NCI-H2171 treated with DMSO at 0.1 percent for 48 hours (cell line): Measurements from ENCODE around the gene HMG20B.

Source experiments
- DNase-seq: peaks from one replicate; lab custom pipeline; 2025; lab: John Stamatoyannopoulos, UW

Gene HMG20B

DNA sequence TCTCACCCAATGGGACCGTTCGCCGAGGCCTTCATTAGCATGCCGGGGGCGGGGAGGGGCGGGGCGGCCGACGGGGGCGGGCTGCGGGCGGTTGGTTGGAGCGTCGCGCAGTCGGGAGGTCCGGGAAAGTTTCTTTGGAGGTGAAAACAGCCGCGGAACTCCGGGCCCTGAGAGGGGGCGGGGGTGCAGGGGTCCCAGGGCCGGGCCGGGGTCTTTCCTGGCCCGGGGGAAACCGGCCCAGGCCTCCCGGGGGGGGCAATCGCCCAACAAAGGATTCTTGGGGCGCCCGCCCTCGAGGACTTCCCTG lies at the start of gene HMG20B:
Gene HMG20B, plus strand, starts transcription at position 90 of the 307 bp plus-strand sequence. CDS start 366 bp downstream, outside the sequence.
- no peak for DNase-seq

DNA sequence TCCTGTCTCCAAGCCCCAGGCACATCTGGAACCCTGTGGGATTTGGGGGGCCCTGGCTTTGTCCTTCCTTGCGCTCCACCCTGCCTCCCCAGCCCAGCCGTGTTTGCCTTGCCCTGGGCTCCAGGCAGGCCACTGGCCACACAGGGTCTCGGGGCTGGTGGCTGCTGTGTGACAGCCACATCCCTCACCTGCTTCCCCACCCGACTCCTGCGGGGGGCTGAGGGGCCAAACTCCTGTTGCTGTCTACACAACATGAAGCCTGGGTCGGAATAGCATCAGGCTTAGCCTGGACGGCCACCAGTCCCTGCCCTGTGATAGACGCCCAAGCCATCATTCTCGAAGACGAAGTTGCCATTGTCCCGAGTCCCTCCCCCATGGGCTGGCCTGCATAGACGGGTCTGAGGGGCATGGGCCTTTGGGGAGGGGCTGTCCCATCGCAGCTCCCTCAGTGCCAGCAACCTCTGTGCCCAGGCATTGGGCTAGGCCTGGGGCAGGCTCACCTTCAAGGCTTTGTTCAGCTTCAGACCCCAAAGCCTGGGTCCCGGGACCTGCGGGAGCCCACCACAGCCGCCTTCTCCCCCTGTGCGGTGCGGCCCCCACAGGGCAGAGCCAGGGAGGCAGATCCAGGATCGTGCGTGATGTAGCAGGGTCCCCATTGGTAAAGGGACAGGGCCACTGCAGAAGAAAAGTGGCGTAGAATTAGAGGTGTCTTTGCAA lies 49.2 kb upstream of the HMG20B start:
- DNase-seq, result no peak

DNA sequence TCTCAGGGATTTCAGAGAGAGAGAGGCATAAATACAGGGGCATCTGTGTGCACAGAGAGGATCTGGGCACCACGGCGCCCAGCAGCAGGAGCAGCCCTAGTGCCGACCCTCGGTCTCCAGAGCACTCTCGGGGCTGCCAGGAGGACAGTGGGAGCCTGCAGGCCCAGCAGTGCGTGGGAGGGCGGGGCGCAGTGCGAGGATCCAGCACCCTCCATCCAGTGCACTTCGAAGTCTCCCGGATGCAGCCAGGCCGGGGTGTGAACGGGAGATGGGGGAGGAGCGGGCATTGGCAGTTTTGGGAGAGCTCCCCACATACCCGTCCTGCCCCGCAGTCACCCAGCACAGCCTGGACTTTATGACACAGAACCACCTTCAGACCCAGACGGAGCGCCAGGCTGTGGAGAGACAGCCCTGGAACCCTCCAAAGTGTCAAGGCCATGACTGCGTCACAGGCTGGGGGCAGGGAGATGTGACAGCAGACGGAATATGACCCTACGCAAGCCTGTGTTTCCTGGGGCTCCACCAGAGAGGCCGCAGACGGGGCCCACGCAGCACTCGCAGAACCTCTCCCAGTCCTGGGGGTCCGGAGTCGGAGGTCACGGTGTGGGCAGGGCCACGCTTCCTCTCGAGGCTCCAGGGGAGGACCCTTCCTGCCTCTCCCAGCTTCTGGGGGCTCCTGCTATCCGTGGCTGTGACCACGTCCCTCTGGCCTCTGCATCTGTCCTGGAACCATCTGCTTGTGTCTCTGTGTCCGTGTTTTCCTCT lies 48.5 kb upstream of the HMG20B start:
- no peak for DNase-seq

DNA sequence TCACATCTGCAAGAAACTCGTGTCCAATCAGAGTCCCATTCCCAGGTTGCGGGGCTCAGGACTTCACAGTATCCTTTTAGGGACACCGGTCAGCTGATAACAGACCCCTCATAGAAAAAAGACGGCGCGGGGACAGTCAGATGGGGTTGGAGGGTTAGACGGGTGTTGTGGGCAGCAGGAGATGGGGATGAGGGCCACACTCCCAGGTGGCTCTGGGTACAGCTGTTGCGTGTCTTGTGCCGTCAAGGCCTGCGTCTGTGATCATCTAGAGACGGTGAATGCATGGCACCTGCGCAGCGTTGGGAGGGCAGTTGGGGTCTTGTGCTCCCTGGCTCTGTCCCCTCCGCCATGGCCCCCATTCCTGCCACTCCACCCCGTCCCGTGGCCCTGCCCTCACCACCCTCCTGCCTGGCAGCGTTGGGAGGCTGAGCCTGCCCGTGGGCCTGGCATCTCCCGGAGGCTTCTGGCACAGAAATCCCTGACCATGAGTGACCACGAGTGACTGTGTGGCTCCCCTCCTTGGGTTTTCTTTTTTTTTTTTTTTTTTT lies 47.8 kb upstream of the HMG20B start:
- DNase-seq, result no peak

DNA sequence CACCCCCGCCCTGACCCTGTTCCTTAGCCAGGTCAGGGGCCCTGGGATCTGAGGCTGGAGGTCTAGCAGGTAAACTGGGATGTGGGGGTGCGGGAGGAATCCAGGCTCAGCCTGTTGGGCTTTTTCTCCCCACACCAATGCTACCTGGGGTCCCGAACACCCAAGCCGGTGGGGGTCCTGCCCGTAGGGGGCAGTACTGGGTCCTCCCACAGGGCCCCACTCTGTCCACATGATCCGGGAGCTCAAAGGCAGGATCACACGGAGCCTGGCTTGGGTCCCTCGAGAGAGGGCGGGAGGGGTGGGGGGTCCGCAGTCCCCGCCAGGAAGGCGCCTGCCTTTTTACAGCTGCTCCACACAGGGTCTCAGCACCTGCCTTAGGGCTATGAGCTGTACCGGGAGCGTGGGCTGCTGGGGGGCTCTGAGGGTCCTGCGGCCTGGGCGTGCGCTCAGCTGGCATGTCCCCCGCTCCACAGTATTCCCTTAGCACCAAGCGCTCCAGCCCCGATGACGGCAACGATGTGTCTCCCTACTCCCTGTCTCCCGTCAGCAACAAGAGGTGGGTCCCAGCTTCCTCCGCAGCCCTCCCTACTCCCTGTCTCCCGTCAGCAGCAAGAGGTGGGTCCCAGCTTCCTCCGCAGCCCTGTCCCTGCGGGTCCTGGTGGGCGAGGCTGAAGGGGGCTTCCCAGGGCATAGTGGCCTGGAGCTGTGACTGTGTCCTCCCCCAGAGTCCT lies 46.1 kb upstream of the HMG20B start:
- no peak for DNase-seq

DNA sequence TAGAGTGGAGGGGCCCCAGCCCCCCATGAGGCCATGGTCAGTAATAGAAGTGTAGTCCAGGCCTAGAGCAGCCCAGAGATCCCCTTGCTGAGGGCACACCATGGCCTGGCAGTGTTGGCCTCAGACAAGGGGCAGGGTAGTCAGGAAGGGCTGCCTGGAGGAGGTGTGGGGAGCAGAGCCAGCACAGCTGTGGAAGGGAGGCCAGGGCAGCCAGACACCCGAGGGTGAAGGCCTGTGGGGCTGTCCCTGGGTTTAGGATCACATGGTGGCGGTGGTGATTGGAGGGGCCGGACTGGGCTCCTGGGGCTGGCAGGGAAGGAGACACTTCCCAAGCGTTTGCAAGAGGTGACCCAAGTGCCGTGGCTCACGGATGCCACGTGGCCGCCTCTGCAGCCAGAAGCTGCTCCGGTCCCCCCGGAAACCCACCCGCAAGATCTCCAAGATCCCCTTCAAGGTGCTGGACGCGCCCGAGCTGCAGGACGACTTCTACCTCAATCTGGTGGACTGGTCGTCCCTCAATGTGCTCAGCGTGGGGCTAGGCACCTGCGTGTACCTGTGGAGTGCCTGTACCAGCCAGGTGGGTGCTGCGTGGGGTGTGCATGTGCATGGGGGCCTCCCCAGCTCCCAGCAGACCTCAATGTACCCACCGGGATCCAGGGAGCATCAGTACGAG lies 45.4 kb upstream of the HMG20B start:
- DNase-seq, result no peak

DNA sequence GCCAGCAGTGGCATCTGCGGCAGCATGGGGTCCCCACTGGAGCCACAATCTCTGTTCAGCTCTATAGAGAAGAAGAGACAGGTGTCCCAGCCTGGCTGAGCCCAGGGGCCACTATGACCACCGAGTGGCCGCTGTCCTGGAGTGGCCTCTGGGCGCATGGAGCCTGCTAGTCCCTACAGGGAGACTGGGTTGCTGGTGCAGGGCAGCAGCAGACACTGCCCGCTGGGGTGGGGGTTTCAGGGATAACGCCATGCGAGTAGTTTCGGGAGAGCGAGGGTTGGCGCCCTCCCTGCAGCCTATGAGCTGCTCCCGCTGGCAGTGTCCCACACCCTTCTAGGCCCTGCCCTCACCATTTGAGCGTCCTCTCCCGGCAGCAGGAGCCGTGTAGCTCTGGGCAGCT lies 44.7 kb upstream of the HMG20B start:
- DNase-seq, result no peak

DNA sequence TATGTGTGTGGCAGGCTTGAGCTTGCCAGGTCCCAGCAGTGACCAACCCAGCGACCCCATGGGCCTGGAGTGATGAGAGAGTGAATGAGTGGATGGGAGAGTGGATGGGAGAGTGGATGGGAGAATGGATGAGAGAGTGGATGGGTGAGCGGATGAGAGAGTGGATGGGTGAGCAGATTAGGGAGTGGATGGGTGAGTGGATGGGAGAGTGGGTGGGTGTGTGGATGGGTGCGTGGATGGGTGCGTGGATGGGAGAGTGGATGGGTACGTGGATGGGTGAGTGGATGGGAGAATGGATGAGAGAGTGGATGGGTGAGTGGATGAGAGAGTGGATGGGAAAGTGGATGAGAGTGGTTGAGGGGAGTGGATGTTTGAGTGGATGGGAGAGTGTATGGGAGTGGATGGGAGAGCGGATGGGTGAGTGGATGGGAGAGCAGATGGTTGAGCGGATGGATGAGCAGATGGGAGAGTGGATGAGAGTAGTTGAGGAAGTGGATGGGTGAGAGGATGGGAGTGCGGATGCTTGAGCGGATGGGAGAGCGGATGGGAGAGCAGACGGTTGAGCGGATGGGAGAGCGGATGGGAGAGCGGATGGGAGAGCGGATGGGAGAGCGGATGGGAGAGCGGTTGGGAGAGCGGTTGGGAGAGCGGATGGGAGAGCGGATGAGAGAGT lies 44.1 kb upstream of the HMG20B start:
- peak; percentile 45 for DNase-seq

DNA sequence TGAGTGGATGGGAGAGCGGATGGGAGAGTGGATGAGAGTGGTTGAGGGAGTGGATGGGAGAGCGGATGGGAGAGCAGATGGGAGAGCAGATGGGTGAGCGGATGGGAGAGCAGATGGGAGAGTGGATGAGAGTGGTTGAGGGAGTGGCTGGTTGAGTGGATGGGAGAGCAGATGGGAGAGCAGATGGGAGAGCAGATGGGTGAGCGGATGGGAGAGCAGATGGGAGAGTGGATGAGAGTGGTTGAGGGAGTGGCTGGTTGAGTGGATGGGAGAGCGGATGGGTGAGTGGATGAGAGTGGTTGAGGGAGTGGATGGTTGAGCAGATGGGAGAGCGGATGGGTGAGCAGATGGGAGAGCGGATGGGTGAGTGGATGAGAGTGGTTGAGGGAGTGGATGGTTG lies 43.4 kb upstream of the HMG20B start:
- DNase-seq, result peak; percentile 51

DNA sequence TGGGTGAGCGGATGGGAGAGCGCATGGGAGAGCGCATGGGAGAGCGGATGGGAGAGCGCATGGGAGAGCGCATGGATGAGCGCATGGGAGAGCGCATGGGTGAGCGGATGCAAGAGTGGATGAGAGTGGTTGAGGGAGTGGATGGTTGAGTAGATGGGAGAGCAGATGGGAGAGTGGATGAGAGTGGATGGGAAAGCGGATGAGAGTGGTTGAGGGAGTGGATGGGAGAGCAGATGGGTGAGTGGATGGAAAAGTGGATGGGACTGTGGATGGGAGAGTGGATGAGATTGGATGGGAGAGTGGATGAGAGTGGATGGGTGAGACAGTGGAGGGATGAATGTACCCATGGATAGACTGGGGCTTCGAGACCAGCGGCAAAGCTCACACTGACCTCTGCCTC lies 42.4 kb upstream of the HMG20B start:
- no peak for DNase-seq

DNA sequence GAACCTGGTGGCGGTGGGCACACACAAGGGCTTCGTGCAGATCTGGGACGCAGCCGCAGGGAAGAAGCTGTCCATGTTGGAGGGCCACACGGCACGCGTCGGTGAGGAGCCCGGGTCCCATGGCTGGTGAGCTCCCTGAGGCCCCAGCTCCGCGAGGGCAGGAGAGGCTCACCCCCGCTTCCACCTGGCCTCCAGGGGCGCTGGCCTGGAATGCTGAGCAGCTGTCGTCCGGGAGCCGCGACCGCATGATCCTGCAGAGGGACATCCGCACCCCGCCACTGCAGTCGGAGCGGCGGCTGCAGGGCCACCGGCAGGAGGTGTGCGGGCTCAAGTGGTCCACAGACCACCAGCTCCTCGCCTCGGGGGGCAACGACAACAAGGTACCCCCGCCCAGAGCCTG lies 41.0 kb upstream of the HMG20B start:
- no peak for DNase-seq

DNA sequence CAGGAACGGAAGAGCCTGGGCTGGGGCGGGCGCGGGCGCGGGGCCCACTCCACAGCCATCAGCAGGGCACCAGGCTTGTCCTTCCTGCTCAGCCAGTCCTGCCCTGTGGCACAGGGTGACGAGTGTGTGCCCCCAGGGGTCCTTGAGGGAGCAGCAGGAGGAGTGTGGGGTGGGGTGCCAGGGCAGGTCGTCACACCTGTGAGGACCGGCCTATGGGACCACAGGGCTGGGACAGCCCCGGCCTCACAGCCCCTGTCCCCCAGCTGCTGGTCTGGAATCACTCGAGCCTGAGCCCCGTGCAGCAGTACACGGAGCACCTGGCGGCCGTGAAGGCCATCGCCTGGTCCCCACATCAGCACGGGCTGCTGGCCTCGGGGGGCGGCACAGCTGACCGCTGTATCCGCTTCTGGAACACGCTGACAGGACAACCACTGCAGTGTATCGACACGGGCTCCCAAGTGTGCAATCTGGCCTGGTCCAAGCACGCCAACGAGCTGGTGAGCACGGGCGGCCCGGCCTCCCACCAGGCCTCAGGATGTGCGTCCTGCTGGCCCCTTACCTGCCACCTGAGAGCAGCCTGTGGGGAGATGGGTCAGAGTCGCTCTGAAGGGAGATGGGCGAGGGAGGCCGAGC lies 40.5 kb upstream of the HMG20B start:
- DNase-seq, result no peak

DNA sequence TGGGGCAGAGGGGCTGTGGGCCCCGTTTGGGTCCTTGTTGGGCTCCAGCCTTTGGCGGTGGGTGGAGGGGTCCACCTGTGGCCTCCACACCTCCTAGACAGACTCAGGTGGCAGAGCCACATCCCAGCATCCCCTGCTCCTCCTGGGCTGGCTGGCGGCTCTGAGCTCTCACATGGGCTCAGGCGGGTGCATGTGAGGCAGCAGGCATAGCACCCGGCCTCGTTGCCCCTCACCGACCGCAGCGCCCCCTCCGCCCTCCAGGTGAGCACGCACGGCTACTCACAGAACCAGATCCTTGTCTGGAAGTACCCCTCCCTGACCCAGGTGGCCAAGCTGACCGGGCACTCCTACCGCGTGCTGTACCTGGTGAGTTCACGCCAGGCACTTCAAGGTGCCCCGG lies 39.7 kb upstream of the HMG20B start:
- no peak for DNase-seq

DNA sequence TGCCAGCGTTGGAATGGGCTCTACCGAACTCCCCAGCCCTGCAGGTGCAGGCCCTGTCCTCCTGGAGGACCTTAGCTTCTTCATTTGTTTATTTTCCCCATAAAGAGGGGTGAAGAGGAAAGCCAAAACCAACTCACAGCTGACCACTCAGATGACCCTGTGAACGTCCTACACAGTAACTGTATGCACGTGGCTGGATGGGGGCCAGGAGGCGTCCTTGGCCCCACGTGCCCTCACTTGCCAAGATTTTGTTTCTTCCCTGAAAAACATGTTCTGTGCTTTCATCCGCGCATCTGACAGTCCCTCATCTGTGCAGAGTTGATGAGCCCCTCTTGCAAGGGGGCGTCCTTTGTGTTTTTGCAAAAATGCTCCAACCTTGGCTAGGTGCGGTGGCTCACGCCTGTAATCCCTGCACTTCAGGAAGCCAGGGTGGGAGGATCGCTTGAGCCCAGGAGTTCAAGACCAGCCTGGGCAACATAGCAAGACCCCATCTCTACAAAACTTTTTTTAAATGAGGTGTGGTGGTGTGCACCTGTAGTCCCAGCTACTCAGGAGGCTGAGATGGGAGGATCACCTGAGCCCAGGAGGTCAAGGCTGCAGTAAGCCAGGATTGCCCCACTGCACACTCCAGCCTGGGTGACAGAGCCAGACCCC lies 39.1 kb upstream of the HMG20B start:
- no peak for DNase-seq

DNA sequence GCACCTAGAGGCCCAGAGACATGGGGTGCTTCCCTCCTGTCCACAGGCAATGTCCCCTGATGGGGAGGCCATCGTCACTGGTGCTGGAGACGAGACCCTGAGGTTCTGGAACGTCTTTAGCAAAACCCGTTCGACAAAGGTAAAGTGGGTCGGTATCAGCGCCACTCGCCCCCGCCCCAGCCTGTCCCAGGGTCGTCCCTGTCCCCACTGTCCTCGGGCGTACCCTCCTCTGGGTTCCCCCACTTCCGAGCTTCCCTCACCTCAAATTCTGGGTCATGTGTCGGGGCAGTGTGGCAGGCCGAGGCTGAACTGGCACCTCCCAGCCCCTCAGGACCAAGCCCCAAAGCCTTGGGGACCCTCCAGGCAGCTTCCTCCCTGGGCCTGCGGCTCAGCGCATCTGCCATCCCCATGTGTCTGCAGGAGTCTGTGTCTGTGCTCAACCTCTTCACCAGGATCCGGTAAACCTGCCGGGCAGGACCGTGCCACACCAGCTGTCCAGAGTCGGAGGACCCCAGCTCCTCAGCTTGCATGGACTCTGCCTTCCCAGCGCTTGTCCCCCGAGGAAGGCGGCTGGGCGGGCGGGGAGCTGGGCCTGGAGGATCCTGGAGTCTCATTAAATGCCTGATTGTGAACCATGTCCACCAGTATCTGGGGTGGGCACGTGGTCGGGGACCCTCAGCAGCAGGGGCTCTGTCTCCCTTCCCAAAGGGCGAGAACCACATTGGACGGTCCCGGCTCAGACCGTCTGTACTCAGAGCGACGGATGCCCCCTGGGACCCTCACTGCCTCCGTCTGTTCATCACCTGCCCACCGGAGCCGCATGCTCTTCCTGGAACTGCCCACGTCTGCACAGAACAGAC lies 38.1 kb upstream of the HMG20B start:
- no peak for DNase-seq

DNA sequence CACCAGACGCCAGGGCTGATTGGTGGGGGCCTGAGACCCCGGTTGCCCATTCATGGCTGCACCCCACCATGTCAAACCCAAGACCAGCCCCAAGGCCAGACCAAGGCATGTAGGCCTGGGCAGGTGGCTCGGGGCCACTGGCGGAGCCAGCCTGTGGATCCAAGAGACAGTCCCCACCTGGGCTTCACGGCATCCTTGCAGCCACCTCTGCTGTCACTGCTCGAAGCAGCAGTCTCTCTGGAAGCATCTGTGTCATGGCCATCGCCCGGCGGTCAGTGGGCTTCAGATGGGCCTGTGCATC lies 37.6 kb upstream of the HMG20B start:
- DNase-seq, result no peak

DNA sequence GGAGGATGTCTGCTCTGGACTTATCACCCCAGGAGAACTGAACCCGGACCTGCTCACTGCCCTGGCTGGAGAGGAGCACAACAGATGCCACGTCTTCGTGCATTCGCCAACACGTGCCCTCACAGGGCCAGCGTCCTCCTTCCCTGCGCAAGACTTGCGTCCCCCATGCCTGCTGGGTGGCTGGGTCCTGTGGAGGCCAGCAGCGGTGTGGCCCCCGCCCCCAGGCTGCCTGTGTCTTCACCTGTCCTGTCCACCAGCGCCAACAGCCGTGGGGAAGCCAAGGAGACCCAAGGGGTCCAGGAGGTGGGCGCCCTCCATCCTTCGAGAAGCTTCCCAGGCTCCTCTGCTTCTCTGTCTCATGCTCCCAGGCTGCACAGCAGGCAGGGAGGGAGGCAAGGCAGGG lies 37.2 kb upstream of the HMG20B start:
- DNase-seq, result no peak

DNA sequence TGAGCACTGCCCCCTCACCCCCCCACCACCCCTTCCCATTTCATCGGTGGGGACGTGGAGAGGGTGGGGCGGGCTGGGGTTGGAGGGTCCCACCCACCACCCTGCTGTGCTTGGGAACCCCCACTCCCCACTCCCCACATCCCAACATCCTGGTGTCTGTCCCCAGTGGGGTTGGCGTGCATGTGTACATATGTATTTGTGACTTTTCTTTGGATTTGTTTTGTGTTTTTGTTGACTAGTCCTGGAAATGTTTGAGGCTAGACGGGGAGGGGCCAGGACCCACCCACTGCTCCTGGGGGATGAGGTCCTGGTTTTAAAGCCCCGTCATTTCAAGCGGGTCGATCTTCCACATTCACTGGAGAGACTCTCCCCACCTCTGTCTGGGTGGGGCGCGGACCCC lies 36.8 kb upstream of the HMG20B start:
- DNase-seq, result no peak

DNA sequence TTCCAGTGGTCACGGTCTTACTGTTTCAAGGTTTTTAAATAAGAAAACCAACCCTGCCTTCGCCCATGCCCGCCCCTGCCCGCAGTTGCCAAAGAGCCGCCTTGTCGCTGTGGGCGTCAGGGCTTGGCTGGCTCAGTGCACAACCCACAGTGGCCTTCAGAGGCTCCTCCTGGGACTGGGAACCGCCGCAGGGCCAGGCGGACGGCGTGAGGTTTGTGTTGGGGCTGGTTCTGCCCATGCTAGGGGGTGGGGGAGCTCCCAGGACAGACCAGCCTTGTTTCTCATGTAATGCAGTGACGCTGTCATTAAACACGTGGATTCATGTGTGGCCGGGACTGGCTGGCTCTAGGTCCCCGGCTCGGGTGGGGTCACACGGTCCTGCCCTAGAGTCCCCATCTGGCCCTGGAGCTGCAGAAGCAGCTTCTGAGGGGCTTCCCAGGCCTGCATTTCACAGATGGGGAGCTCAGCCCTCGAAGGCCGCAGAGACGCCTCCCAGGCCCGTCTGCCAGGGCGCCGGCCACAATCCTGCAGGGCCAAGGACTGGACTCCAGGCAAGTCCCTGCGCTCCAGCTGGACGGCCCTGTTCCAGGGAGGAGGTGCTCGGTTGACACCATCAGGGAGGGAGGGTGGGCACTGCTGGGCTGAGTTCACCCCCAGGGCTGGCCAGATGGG lies 36.2 kb upstream of the HMG20B start:
- no peak for DNase-seq

DNA sequence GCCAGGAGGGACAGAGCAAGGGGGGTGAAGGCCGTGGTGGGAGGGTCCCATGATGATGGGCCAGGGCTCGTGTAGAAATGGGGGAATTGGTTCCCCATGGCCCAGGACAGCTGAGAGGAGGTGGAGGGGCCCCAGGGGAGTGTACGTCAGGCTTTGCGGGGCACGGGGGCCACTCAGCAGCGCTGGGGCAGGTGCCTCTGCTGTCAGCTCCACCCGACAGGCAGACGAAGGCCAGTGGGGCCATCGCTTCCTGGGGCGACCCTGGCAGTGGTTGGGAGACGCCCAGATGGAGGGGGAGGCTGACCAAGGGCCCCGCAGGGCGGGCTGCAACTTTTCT lies 35.7 kb upstream of the HMG20B start:
- DNase-seq, result no peak
